AG20443 (cell line): Measurements from ENCODE around the gene TAF1L.
"Not testable (repeated sequence)": the region's sequence is repeated elsewhere in the genome, so short reads cannot be mapped to it uniquely, and the experiment has no call there.

Experiments used
- DNase-seq: peaks from one replicate; pipeline ENCODE4 v3.0.0; 2012; ENCODE audit warnings: low spot score, mixed read lengths

TAF1L gene

DNA sequence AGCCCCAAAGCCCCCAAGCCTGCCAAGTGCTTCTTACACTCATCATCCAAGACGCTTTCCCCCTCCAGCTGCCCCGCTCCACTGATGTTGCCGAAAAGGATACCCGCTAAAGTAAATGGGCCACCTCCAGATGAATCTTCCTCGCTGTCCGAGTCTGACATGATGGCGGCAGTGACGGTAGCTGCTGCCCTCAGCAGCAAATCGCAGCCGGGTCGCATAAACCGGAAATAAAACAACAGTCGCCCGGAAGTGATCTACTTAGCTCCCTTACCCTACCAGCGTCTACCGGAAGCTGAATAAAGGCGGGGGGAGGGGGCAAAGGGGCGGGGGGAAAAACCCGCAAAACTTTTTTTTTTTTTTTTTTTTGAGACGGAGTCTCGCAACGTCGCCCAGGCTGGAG is at the start of gene TAF1L:
TSS of gene TAF1L (minus strand) at position 308 of the 400 bp plus-strand sequence. CDS start at position 218, 90 bp downstream.
- no peak for DNase-seq

DNA sequence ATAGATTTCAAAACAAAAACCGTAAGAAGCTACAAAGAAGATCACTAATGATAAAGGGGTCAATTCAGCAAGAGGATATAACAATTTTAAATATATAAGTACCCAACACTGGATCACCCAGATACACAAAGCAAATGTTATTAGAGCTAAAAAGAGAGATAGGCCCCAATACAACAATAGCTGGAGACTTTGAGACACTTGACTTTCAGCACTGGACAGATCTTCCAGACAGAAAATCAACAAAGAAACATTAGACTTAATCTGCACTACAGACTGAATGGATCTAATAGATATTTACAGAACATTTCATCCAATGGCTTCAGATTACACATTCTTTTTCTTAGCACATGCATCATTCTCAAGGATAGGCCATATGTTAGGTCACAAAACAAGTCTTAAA is 46.3 kb upstream of the TAF1L start:
- DNase-seq: no peak

- no peak for DNase-seq
Measured at GRCh38 chr9:32677931-32678330, 42.5 kb upstream of the TAF1L start.

DNA sequence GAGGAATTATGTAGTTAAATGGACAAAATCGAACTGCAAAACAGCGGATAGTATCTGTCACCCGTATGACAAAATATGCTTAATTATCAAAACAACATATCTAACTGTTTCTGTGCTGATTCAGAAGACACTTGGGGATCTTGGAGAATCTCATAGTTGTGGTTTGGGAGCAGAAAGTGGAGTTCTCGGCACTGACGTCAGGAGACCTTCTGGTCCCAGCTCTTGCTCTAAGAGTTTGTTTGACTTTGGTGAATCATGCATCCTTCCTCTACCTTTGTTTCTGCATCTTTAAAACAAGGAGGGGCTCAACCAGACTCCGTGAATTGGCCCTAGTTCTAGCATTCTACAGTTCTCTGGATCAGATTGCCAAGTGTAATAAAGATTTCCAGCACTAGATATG is 37.0 kb upstream of the TAF1L start:
- DNase-seq: peak; percentile 71

DNA sequence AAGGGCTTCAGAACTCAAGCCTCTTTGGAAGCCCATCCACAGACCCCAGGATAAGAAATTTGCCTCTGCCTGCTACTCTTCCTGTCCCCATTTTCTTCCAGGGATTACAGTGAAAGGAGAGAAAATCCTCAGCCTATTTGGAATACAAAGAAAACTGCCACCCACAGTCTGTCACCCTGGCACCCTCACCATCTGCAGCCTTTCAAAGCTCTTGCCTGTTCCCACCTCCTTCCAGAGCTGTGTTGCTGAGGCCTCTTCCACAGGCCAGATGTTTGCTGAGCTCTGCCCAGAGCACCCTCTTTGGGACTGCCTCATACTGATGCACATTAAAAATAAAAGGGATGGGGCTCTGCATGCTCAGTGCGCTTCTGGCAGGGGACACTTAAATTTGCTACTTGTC is 35.9 kb upstream of the TAF1L start:
- no peak for DNase-seq

DNA sequence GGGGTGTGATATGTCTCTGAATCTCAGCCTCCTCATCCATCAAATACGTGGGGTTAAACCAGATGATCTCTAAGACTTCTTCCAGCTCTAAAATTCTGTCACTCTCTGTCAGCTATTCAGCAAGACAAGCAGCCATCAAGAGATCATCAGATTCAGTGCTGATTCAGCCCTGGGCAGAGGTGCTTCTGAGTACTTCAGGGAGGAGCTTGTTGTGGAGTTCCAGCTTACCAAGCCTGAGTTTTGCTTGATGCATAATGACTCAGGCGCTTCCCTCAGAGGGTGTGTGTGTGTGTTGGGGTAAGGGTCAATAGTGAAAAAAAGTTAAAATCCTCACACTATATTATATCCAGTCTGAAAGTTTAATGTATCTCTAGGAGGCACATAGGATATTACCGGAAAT is 29.6 kb upstream of the TAF1L start:
- DNase-seq: no peak

- no peak for DNase-seq
Measured at GRCh38 chr9:32663741-32664140, 28.3 kb upstream of the TAF1L start.

- DNase-seq: no peak
Measured at GRCh38 chr9:32647671-32648070, 12.2 kb upstream of the TAF1L start.

DNA sequence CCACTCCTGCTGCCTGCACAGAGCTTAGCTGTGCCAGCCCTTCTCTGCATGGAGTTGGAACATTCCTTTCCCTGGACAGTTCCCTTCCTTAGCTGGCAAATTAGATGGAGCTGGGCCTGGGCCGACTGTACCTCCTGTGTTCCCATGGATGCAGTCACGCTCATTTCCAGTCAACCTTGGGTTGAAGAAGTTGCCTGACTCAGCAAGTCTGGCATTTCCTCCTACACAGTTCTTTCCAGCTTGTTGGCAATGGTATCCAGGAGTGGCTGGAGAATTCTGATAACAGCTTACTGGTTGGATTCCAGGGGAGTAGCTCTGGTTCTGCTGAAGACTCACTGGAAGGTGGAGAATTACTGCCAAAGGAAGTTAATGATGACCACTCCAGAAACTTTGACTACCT is 9.2 kb upstream of the TAF1L start:
- DNase-seq: peak; percentile 60

DNA sequence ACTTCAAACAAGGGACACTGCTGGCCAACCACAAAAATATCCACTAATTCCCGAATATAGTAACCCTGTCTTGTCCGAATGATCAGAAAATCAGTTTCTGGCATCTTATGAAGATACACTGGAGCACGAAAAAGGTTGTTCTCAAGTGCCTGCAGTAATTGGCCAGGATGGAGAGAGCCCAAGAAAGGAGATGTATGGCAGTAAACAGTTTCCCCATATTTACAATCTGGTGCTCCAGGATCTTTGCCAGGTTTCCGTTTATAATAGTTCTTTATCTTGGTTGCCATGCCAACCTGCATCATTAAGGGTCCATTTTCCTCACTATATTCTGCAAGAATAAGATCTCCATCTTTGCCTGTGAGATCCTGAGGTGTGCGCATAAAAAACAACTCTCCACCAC is 2.3 kb downstream of the TAF1L start:
- not testable (repeated sequence) for DNase-seq

- no peak for DNase-seq
Measured at GRCh38 chr9:32631991-32632390, 3.5 kb downstream of the TAF1L start.

DNA sequence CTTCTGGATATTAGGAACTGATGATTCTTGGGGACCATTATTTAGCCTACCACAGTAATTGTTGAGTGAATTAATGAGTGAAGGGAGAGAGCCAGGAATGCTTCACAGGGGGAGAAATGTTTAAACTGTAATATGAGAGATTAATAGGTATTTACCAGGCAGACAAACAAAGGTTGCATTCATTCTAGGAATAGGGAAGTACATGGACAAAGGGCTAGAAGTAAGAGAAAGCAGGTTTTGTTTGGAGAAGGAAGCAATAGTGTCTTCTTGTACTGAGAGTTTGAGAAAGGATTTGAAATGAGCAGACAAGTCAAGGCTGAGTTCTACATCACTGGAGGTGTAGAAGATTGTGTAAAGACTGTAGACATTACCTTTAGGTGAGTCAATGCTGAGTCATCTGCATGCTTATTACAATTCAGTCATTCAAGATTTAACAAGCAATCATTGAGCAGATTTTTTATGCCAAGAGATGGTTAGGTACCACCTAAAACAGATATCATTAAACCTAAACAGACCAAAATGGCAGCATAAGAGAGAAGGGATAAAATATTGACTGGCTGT is 8.0 kb downstream of the TAF1L start:
- DNase-seq: no peak

DNA sequence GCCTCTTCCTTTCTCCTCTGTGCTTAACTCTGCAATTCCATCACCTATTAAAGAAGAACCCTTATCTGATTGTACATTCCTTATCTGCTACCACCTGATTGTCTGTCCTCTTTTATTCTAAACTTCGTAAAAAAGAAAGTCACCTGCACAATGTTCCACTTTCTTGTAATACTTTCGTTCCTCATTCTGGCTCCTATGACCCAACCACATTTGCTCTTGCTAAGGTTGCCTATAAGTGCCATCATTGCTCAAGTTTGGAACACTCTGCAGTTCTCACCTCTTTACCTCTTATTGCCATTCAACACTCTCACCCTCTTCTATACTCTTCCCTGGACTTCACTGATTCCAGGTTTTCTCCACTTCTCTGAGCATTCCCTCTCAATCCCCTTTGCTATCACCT is 10.1 kb downstream of the TAF1L start:
- no peak for DNase-seq

- no peak for DNase-seq
Measured at GRCh38 chr9:32622948-32623347, 12.5 kb downstream of the TAF1L start.

- DNase-seq: no peak
Measured at GRCh38 chr9:32618261-32618660, 17.2 kb downstream of the TAF1L start.

- DNase-seq: no peak
Measured at GRCh38 chr9:32606811-32607210, 28.7 kb downstream of the TAF1L start.

- no peak for DNase-seq
Measured at GRCh38 chr9:32603914-32604852, 31.3 kb downstream of the TAF1L start.

DNA sequence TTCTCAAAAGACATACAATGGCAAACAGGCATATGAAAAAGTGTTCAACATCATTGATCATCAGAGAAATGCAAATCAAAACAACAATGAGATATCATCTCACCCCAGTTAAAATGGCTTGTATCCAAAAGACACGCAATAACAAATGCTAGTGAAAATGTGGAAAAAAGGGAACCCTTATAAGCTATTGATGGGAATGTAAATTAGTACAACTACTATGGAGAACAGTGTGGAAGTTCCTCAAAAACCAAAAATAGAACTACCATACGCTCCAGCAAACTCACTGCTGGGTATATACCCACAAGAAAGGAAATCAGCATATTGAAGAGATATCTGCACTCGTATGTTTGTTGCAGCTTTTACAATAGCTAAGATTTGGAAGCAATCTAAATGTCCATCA is 36.4 kb downstream of the TAF1L start:
- DNase-seq: not testable (repeated sequence)

- DNase-seq: no peak
Measured at GRCh38 chr9:32596936-32597335, 38.5 kb downstream of the TAF1L start.

DNA sequence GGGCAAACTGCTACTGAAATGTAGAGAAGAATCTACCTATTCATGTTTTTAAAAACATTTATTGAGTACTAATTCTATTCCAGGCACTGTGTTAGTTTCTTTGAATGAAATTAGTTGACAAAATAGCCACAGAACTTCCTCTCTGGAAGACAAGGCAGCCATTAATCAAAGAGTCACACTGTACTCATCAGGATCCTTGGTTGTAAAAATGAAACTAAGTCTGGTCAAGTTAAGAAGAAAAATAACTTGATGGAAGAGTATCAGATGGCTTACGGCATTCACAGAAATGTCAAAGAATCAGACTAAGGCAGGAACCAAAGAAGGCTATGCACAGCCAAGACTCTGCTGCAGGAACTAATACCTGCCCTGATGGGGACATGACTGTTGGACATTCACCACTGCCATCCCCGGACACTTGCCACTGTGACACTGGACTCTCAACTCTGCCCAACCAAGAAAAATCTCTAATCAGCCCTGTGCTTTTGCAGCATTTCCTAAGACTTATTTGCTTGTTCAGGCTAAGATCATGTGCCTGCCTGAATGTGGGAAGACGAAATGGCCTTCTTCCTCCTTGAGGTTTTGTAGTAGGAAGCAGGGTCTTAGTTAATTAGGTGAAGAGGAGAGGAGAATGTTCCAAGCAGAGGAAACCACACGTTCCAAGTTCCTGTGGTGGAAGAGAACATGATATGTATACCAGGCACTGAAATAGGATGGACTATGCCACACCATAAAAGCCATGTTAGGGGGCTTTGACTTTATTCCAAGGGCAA is 39.2 kb downstream of the TAF1L start:
- DNase-seq: no peak

DNA sequence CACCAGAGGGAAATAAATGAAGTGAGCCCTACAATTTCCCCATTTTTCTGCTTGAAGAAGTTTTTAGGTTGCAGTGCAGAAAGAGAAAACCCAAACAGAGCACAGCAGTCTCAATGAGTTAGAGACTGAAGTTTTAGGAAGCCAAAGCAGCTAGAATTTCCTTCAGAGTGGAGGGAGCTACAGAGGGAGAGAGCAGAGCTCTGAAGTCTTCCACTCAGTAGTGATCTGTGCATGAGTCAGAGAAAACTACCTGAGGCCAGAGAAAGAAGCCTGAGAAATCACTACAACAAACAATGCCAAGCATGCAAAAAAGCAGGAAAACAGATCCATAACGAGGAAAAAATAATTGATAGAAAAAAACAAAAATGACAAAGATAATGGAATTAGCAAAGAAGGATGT is 44.6 kb downstream of the TAF1L start:
- DNase-seq: no peak

DNA sequence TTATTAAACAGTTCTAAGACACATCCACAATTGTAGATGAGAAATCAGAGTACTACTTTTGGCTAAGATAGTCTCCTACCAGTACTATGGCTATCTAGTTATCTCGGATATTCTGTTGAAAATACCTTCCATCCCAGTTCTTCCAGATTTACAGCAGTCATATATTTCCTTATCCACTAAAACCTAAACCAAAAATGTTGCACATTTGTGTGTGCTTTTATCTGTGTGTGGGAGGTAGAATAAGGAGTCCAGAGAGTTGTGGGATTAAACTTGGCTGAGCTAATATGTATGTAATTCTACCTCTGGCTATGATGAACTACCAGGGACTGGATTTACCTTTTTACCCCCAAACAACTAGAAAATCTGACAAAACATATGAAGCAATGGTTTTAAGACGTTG is 45.0 kb downstream of the TAF1L start:
- DNase-seq: no peak
